ENCODE data around the gene ETV1.
"Not testable (repeated sequence)": the region's sequence is repeated elsewhere in the genome, so short reads cannot be mapped to it uniquely, and the experiment has no call there.

The ETV1 gene

DNA sequence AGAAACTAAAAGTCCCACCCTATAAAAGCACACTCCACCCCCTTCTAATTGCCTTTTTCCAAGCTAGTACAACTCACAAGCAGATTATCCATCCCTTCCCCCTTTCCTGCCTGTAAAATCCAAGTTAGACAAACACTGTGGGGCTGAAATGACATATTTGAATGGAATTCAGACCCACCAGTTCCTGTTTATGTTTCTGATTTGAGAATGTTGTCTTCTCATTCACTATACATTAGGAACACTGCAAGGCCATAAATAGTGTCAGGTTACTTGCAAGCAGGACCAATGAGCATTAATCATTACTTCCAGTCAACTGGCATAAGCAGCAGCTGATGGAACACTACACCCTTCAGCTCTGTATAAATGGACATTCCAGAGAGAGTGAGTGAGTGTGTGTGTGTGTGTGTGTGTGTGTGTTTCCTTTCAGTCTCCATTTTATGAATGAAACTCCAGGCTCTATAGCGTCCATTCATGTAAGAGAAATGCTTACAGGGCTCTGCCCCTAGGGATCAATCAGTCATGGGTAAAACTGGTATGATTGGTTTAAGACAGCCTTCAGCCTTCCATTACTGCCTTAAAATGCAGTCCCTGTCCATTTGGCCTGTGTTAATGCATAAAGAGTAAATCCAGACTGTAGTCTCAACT, 69.3 kb downstream of the ETV1 start:
- DNase-seq, result no peak

DNA sequence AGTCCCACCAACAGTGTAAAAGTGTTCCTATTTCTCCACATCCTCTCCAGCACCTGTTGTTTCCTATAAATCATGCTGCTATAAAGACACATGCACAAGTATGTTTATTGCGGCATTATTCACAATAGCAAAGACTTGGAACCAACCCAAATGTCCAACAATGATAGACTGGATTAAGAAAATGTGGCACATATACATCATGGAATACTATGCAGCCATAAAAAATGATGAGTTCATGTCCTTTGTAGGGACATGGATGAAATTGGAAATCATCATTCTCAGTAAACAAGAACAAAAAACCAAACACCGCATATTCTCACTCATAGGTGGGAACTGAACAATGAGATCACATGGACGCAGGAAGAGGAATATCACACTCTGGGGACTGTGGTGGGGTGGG, 71.1 kb downstream of the ETV1 start:
- not testable (repeated sequence) for DNase-seq

DNA sequence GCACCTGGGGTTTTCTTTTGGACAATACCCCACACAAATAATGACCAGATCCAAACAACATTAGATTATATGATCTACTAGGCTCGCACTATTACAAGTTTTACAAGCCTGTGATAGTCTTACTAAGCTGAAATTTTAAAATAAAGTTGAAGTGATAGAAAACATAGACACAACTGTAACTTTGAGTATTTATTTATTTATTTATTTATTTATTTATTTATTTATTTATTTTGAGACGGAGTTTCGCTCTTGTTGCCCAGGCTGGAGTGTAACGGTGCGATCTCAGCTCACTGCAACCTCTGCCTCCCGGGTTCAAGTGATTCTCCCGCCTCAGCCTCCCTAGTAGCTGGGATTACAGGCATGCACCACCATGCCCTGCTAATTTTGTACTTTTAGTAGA, 72.4 kb downstream of the ETV1 start:
- not testable (repeated sequence) for DNase-seq

DNA sequence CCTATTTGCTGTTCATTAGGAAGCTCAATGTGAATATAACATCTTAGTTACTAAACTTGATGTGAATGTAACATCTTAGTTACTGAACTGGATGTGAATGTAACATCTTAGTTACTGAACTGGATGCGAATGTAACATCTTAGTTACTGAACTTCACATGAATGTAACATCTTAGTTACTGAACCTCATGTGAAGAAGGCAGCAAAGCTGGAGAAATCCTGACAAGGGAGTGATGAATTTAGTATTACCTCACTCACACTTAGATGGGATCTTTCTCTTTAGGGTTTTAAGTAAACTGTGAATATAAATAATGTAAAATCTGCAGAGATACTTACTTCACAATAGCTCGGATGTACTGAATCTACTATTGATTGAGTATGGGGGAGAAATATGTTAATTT, 73.6 kb downstream of the ETV1 start:
- DNase-seq, result no peak

DNA sequence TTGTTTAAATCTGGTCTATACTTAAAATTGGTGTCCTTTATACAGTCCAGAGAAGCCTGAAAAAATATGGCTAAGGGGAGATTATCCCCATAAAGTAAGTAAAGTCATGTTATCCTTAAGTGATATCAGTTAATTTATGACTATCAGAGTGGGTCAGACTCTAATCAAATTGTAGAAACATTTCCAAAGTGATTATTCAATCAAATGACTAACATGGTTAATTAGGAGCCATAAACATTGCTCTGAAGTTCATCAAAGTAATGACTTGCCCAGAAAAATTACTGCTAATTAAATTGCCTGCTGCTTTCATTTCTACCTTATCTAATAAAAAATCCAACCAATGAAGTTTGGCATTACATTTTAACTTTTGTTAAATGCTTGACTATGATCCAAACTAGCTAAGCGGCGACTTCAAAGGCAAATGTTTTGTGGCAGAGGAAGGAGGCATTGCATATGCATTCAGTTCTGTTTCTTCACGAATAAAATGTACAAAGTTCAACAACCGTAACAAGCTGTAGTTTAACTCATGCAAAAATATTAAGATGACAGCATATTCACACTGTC, 76.7 kb downstream of the ETV1 start:
- DNase-seq, result no peak

DNA sequence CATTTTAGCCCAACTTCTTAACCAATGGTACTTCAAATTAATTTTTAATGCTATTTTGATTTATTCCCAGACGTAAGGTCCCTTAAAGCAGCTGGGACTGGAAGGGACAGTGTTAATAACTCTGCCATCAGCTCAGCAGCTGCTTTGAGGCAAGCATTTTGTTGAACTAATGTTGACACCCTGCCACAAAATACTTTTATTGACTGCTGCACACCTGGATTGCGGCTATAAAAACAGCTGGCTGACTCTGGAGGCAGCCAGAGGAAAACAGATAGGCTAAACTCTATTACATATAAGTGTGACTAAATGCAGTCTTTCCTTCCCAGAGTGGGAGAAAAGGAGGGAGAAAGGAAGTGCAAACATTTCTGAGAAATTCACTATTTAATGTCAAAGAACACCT, 77.6 kb downstream of the ETV1 start:
- no peak for DNase-seq

DNA sequence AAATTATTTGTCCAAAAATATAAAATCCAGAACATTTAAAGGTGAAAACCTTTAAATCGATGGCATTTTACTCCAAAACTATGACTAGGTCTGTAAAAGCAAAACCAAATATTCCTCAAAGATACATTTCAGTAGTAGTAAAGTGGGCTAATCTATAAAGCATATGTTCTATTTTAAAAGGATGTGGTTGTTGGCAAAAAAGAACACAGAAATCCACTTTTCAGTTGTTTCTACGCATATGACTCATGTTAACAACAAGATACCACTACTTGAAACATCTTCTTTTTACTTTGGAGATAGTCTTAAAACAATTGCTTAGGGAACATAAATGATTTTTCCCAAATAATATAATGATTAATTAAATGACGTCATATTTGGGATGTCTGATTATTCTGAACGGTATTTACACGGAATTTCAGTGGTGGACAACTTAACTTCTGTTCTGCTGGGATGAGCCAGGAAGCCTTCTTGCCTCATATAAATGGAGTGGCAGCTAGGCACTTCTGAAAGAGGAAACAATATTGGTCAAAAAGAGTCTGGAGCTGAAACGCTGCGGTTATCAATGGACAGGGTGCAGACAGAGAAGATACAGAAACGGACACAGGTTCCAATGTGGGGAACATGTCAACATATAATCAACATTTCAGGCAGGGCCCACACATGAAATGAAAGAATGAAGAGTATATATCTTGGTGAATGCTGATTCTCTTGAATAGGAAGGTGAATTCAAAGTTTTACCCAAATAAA, 78.5 kb downstream of the ETV1 start:
- peak in 1 of 2 donors; percentile 19 for DNase-seq

DNA sequence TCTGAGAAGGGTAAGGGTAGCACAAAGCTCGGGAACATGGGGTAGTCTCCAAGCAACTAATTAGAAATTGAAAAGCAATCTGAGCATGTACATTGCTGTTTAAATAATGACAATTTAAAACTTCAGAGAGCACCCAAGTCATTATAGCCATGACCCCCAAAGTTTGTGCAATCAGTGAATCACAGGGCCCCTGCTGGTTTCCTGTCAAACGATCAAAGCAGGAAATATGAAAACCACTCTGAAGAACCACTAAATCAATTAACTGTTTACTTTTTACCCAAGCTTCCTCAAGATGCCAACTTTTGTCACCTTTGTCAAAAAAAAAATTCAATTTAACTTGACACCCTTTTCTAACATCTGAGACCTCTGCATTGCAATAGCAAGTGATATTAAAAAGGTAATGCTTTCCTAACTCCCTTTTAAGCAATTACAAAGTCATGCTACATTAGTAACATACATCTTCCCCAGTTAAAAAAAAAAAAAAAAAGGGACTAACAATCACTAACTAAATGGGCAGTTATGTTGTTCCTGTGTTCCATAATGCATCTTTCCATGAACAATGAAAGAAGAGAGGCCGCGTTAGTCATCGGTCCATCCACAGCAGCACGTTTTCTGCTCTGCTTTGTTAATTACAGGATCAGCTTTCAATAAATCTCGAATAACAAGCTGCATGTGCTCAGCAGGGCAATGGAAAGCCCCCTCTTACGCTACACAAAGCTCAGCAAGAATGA, 80.6 kb downstream of the ETV1 start:
- DNase-seq, result peak in 1 of 2 donors; percentile 44

DNA sequence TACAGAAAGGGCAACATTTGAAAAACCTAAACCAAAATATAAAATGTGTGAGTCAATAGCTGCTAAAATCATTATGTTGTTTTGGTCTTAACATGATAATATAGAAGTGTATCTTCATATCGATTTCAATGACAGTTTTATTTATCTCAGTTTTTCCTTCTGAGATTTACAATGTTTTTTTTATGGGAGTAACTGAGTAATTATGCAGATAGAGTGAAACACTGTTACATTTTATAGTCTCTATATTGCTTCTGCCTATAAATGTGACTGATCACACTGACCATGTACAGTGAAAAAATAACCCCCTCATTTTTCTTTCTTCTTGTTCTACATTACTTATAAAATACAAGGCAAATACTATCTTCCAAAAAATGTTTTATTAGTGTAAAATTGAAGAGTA, 81.6 kb downstream of the ETV1 start:
- DNase-seq, result no peak

DNA sequence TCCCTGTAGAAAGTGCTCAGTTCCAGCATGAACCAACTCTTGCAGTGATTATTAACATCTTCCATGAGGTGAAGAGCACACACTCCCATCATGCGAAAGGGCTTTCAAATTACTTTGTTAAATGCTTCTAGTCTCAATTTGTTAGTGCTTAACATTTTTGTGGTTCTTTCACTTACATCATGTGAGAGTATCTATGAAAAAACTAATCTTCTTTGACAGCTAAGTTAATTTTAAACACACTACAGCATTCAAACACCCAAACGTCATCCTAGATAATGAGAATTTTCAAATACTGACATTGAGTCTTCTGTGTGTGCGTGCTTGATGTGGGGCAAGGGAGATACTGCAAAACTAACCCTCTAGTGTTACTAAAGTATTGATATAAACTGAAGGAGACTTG, 84.8 kb downstream of the ETV1 start:
- no peak for DNase-seq

DNA sequence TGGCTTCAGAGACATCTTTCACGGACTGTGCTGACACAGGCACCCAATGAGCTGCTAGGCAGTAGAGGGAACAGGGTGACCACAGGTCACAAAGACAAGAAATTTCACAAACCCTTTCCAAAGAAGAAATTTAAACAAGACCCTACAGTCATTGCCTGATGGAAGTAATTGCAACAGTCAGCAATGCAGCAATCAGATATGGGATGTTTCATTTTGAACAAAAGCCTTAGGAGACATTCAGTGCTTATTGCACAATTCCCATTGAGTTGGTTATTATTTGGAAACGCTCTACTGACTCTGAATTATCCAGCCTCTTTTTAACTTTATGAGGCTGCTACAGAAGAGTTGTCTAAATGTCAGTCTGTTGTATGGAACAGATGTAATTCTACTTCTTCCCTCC, 85.5 kb downstream of the ETV1 start:
- no peak for DNase-seq

DNA sequence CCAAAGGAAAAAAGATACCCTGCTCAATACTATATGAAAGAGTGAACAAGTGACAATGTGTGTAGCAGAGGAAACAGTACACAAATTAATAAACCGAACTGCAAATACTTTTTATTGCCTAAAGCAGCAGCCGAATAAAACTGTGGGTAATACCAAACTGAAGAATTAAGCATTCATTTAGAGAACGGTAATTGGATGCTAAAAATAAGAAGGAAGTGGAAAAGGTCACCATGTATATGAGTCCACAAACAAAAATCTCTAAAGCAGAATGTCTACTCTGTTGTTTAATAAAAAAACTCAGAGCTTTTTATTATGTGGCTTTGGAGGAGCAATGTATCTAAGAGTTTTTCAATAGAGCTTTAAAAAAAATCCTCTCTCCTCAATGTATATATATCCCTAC, 87.9 kb downstream of the ETV1 start:
- no peak for DNase-seq

DNA sequence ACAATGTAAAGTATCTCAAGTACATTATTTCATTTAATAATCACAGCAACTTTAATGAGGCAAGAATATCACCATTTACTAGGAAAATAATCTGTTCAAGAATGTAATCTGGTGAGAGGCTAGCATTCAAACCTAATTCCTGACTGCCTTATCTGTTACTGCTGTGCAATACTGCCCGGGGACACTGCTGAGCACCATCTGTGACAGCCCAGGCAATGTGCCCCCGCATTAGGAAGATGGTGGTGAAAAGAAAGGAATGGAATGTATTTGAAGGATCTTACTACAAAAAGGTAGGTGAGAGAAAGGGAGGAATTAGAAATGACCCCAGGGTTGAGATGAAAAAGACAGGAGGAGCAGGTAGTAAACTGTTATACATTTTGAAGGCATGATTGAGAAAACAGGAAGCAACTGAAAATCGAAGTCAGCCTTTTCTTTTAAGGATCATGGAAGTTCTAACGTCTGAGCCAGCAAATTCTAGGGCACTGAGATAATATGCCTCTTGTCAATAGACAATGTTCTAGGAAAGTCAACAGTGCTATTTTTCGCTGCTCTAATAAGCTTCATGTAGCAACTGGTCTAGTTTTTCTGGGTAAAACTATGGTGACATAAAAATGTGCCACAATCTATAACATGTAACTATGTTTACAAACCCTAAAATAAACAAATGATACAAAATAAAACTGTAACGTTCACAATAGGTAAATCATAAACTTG, 90.4 kb downstream of the ETV1 start:
- no peak for DNase-seq

DNA sequence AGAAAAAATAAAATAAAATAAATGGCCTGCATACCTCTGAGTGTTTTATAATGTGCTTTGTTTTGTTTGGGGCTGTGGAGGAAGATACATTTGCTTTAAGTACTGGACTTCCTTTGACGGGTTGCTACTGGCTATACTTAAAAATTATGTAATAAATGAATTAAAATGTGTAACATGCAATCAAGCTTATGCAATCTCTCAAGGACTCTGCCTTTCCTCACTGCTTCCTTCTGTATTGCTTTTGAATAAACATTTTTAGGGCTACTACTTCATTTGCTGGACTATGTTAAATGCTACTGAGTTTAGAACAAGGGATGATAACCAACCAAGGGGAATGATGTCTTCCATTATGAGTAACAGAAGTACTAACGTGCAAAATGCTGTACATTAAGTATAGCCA, 91.6 kb downstream of the ETV1 start:
- DNase-seq, result no peak

DNA sequence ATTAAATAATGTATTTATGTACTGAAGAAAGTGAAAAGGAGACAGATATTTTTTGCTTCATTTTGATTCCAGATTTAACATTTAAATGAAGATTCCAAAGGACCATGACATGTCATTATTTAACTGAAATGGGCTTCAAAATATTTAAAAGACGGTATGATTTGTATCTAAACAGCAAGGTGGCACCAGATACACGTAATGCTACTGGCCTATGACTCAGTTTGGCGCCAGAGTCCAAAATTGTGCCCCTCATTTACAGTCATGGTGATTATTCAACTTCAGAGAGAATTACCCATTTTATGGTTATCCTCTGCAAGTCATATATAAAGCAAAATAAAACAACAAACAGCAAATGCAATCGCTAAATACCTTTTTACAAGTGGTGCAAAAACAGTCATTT, 94.5 kb downstream of the ETV1 start:
- DNase-seq, result no peak

DNA sequence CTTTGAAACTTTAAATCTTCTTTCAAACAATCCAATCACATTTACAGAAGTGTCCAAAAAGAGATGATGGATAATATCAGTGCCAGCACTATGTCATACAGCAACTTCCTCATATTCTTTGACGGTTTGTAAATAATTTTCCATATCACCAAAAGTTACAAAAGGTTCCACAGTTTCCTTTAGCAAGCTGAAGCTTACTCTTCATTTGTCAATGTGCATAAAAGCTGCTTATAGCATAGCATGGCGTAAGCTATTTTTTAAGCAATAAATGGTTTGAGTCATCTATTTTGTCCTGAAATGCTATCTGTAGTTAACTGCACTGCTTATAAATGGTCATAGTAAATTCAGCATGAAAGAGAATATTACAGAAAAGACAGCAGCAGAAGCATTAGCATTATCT, 95.1 kb downstream of the ETV1 start:
- DNase-seq, result no peak

DNA sequence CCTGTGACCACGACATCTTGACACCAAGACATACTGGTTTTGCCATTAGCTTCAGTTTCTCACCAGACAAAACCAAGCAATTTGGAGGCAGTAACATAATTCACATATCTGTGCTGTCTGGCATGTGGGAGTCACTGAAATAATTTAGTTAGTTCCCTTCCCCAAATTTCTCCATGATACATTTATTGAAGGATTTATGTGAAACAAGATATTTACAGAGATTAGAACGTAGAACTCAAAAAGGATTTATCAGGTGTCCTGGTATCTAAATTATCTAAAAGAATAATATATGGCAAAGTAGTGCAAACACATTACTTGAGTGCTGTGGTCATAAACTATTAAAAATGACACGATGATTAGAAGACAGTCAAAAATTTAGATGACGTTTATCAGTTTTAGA, 98.7 kb downstream of the ETV1 start:
- no peak for DNase-seq

DNA sequence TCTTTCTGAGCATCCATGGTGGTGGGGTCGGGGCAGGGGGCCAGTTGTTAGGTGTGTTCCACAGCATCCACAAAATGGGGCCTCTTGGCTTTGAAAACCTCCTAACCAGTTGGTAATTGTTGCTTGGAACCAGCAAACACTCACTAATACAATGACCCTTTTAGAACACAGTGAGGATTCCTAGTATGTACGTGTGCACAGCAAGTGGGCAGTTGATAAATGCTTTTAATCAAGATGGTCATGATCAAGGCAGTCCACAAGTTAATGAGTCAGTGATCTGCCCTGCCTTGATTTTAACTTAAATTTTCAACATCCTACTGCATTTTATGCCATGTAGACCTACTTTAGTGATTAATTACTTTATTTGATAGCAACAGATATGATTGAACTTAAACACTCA, 103.1 kb downstream of the ETV1 start:
- DNase-seq, result no peak

DNA sequence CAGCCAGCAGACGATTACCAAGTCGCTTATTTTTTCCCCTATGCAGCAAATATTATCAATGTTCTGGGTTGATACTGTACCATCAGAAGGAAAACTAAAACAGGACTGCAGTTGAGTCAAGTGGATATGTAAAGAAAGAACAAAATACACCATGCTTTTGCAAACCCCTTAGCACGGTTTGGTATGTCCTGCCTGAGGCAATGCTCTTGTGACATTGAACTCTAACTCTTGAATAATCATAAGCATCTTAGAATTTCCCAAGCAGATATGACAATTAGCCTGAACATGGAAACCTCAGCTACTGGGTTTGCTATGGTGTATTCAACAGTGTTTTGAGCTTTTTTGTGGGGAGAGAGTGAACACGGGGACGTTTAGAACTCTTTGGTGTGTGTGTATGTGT, 107.4 kb downstream of the ETV1 start:
- no peak for DNase-seq

DNA sequence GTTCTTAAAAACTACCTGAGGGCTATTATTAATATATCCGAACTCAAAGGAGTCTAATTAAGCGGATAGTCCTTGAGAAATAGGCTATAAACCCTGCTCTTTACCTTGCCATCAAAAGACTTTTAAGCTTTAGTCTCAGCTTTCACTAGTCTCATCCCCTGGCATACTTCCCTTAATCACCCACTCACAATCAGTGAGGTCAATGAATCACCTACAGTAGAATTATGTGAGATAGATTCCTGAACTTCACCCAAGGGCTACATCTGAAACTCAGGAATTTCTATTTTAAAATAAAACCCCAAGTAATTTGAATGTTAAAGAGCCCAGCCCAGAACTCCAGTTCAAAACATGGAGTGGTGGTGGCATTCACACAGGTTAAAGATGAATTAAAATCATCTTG, 108.7 kb downstream of the ETV1 start:
- no peak for DNase-seq

DNA sequence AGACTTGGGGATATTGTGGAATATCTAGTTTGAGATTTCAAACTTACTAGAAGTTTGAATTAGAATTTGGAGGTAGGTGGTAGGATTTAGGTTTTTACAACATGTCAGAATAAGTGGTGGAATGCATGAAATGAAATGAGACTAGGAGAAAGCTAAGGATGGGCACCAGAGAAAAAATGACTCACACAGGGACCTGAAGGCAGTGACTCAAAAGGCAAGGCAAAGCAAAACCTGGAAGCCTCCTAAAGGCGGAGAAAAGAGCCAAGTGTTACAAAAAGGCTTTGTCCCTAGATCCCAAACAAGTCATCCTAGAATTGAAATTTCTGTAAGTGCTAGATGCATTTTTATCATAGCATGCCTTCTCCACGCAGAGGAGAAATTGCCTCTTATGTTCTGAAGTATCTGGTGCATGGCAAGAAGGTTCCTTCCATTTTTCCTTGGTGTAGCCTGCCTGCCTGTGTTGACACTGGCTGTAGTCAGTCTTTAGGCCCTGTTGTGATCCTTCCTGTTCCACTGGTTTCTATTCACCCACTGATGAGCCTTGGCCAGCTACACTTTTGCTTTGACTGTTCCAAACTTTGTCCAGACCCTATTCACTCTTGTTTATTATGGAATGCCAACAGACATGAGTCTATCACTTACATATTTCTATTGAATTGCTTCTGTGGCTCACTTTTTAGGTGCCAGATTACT, 109.3 kb downstream of the ETV1 start:
- no peak for DNase-seq

DNA sequence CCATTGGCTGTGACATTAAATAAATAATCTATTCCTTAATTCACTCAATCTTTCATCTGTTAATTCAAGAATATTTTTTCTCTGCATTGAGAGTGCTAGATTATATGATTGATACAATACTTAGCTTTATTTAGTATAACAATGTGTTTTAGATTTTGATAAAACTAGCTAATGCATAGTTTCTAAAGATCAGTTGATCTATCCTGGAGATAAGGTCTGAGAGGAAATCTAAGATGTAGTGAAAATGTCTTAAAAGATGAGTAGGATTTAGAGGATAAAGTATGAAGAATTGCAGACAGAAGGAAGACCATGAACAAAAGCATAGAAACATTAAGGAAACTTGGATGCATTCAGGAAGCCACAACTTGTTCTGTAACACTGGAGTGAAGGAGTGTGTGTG, 110.3 kb downstream of the ETV1 start:
- no peak for DNase-seq

DNA sequence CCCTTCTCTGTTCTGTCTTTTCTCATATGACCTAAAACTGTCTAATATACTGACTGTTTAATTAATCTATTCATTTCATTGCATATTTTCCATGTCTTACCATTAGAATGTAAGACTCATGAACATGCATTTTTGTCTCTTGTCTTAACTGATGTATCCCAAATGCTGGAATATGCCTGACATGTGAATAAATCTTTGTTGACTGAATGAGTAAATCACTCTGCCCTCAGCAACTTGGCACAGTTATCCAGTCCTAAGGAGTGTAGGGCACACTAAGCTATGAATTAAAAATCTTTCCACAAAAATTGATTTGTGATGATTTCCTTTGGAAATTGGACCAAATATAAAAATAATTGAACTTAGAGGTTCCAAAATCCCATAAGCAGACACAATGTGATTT, 111.3 kb downstream of the ETV1 start:
- no peak for DNase-seq

All from CD4-positive, alpha-beta T cell treated with Interferon alpha-2 for 1 hour (primary cell).